ENCODE results near the gene SREK1IP1.

GRCh38 chr5:64690104-64690416 lies 78.4 kb downstream of the SREK1IP1 start:
- no peak for TF ChIP-seq CTCF (conservative IDR thresholded peaks at IDR 0.05; ENCODE audit: low read depth, low read length)
- TF ChIP-seq EZH2 (IDR thresholded peaks at IDR 0.05; ENCODE audit: borderline replicate concordance, low read depth, low read length, poor library complexity, severe bottlenecking): no peak
